Measurements from ENCODE around the gene ZNF76.
"Not testable (repeated sequence)": the region's sequence is repeated elsewhere in the genome, so short reads cannot be mapped to it uniquely, and the experiment has no call there.

Gene ZNF76

DNA sequence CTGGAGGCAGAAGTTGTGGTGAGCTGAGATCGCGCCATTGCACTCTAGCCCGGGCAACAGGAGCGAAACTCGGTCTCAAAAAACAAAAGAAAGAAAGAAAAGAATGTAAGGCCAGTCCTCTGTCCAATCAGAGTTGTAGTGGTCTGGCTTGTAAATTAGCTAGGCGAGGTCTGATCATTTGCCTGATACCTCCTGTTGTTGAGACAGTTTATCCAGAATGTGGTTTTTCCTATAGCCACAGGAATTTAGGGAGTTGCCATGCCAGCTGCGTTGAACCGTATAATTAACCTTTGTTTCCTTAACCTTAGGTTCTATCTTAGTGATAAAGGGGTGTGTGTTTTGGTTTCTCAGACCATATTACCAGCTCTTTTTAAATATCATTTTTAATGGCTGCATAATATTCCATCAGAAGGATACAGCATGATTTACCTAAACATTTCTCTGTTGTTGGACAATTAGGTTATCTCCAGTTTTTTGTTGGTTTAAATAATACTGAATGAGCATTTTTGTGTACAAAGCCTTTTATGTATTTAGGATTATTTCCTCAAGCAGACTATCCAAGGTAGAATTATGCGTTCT is 71.1 kb downstream of the ZNF76 start:
- Histone ChIP-seq H3K9me2 (replicated peaks; ENCODE audit: insufficient read depth, low read length) (no peaks in the 10 kb centered on the region), H3F3A (ENCODE audit: insufficient read depth) (no peaks in the 10 kb centered on the region), H3K27me3 (ENCODE audit: low read length) (no peaks in the 10 kb centered on the region)

GRCh38 chr6:35332074-35332887 is 72.7 kb downstream of the ZNF76 start:
- not testable (repeated sequence) for H3F3A ChIP-seq (ENCODE audit: insufficient read depth); H3K4me2 ChIP-seq (ENCODE audit: low read depth, low read length, poor library complexity, severe bottlenecking); H3K36me3 ChIP-seq (ENCODE audit: low read length); H3K9me3 ChIP-seq (ENCODE audit: insufficient read depth, low read length); H3K27me3 ChIP-seq (ENCODE audit: low read length); H3K79me2 ChIP-seq (ENCODE audit: insufficient read depth, low read length); H3K9me2 ChIP-seq (replicated peaks; ENCODE audit: insufficient read depth, low read length); H3K27ac ChIP-seq (ENCODE audit: low read depth, low read length); H2AFZ ChIP-seq (ENCODE audit: low read depth, low read length, severe bottlenecking); H3K9ac ChIP-seq (ENCODE audit: low read length); H4K20me1 ChIP-seq (ENCODE audit: low read depth, low read length); H3K4me3 ChIP-seq (ENCODE audit: insufficient read depth, low read length, poor library complexity, severe bottlenecking)

More for the DNA sequence above, 71.1 kb downstream of the ZNF76 start:
- Histone ChIP-seq H3K4me3 (ENCODE audit: insufficient read depth, low read length, poor library complexity, severe bottlenecking) (no peak overlapping the region), H4K20me1 (ENCODE audit: low read depth, low read length) (no peaks in the 10 kb centered on the region), H3K9ac (ENCODE audit: low read length) (no peak overlapping the region), H3K36me3 (ENCODE audit: low read length) (0 out of 2 replicates have a peak, but pooled peaks cover 3% of the 10 kb centered on the region), H3K4me2 (ENCODE audit: low read depth, low read length, poor library complexity, severe bottlenecking) (no peak overlapping the region), H3K9me3 (ENCODE audit: insufficient read depth, low read length) (no peaks in the 10 kb centered on the region), H2AFZ (ENCODE audit: low read depth, low read length, severe bottlenecking) (no peak overlapping the region), H3K79me2 (ENCODE audit: insufficient read depth, low read length) (no peaks in the 10 kb centered on the region), H3K27ac (ENCODE audit: low read depth, low read length) (no peak overlapping the region)
- TF ChIP-seq EZH2phosphoT487 (conservative IDR thresholded peaks at IDR 0.05; ENCODE audit: low read length) (no peak), CTCF (IDR thresholded peaks at IDR 0.05; ENCODE audit: insufficient read depth, low read length, poor library complexity, severe bottlenecking) (no peak)

- no peaks in the 10 kb centered on the region for H3K27me3 ChIP-seq (ENCODE audit: low read length)
- no peaks in the 10 kb centered on the region for H3K9me2 ChIP-seq (replicated peaks; ENCODE audit: insufficient read depth, low read length)
- H3K9me3 ChIP-seq (ENCODE audit: insufficient read depth, low read length) = no peaks in the 10 kb centered on the region
- H3K79me2 ChIP-seq (ENCODE audit: insufficient read depth, low read length) = 0 out of 2 replicates have a peak, but pooled peaks cover 6% of the 10 kb centered on the region
- no peak overlapping the region for H3K4me3 ChIP-seq (ENCODE audit: insufficient read depth, low read length, poor library complexity, severe bottlenecking)
- H2AFZ ChIP-seq (ENCODE audit: low read depth, low read length, severe bottlenecking) = no peak overlapping the region
- no peaks in the 10 kb centered on the region for H3F3A ChIP-seq (ENCODE audit: insufficient read depth)
- no peaks in the 10 kb centered on the region for H3K36me3 ChIP-seq (ENCODE audit: low read length)
- H3K27ac ChIP-seq (ENCODE audit: low read depth, low read length) = no peak overlapping the region
- H4K20me1 ChIP-seq (ENCODE audit: low read depth, low read length) = peaks cover 6% of the 10 kb centered on the region; the same call in 1 of the 2 replicates
- no peak overlapping the region for H3K4me2 ChIP-seq (ENCODE audit: low read depth, low read length, poor library complexity, severe bottlenecking)
- no peak overlapping the region for H3K9ac ChIP-seq (ENCODE audit: low read length)
- no peak for TF ChIP-seq CTCF (IDR thresholded peaks at IDR 0.05; ENCODE audit: insufficient read depth, low read length, poor library complexity, severe bottlenecking)
- no peak for TF ChIP-seq EZH2phosphoT487 (conservative IDR thresholded peaks at IDR 0.05; ENCODE audit: low read length)
Measured at GRCh38 chr6:35341557-35341956, 82.0 kb downstream of the ZNF76 start.
